UCSD-AML1 (cell line): ENCODE results near the gene NELL1.

Source experiments
- DNase-seq: peaks from one replicate; lab custom pipeline; 2025; ENCODE audit not compliant: unreplicated experiment; lab: John Stamatoyannopoulos, UW

NELL1 gene

GRCh38 chr11:20668844-20669819, at the start of gene NELL1:
NELL1 (plus strand) TSS chr11:20669586.
- DNase-seq: no peak

GRCh38 chr11:20620988-20621387, 48.4 kb upstream of the NELL1 start:
- DNase-seq: no peak

GRCh38 chr11:20621679-20622078, 47.7 kb upstream of the NELL1 start:
- no peak for DNase-seq

DNA sequence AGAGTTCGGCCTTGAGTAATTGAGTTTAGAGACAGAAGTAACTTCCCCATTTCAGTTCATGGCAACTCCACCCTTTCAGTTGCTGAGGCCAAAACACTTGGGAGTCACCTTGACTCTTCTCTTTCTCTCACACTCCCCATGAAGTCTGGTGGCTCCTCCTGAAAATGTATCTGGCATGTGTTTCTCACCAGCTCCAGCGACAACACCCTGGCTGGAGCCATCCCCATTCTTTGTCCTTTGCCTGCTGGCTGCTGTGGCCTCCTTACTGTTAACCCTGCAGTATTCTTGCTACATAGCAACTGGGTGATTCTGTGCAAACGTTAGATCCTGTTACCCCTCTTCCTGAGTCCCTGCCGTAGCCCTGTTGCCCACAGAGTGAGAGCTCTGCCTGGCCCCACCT, 46.1 kb upstream of the NELL1 start:
- DNase-seq: no peak

- DNase-seq: no peak
Observed at GRCh38 chr11:20626279-20626678, 43.1 kb upstream of the NELL1 start.

GRCh38 chr11:20627026-20627425, 42.4 kb upstream of the NELL1 start:
- no peak for DNase-seq

DNA sequence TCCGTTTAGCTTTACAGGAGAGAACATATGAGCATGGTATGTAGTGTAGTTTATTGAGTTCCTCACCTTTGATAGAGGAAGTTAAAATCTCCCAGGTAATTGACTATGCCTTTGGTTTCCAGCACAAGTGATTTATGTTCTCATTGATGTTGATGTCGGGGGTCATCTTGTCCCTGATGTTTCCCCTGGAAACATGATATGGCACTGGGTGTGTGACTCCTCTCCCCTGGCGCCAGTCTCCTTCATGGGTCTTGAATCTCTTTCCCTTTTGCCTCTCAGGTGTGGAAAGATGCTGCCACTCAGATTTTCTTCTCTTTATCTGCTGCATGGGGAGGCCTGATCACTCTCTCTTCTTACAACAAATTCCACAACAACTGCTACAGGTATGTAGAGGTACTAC, 41.7 kb upstream of the NELL1 start:
- no peak for DNase-seq

DNA sequence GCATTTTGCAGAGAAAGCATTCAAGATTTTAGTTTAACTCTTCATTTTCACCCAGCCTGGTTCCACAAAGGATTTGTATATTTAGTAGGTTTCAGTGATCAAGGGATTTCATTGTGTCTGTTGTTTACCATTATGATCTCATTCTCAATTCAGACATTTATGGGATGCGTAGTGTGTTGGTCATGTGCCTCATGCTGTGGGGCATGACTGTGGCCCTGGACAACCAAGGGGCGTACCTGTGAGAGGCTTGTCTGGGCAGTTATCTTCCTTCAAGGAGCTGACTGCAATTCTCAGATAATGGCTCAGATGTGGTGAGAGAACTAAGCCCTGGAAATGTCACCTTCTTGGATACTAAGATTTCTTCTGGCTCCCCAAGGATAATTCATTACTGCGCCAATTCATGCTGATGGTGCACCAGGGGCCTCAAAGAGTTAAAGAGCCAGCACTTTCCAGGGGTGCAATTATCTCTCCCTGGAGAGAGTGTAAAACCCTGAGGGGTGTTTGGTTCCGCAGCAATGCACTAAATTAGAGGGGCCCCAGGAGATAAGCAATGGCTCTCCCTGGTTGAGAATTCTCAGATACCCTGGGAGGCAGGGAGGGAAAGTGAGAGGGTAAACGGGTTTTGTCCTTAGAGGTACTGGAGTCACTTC, 37.7 kb upstream of the NELL1 start:
- DNase-seq: no peak

GRCh38 chr11:20632169-20632532, 37.2 kb upstream of the NELL1 start:
- no peak for DNase-seq

DNA sequence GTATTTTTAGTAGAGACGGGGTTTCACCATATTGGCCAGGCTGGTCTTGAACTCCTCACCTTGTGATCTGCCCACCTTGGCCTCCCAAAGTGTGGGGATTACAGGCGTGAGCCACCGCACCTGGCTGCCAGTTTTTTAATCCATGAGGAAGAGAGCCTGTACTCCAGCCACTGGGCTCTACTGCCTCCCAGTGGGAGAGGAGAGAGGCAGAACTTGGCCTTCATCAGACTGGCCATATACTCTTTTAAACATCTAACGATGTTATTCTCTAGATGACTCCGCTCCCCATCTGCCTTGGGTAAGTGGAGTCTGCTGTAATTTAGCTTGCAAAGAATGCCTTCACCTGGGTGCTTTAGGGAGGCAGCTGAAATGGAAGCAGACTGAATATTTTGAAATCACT, 35.3 kb upstream of the NELL1 start:
- no peak for DNase-seq

DNA sequence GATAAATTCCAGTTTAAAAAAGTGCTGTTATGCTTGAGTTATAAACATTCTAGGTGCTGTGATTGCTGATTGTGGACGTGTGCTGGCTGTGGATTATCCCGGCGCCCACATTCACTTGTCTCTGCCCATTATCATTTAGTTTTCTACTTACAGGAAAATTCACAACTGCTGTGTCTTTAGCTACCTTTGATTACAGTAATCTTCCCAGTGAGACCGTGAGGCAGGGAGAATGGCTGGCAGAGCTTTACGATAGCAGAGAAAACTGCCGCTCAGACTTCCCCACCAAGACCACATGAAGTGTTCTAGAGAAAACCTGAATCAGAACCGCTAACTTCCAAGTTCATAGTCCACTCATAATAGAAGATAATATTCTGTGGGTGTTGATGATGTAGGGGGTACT, 34.6 kb upstream of the NELL1 start:
- no peak for DNase-seq

- no peak for DNase-seq
Observed at GRCh38 chr11:20638074-20638473, 31.3 kb upstream of the NELL1 start.

GRCh38 chr11:20639688-20640087, 29.7 kb upstream of the NELL1 start:
- DNase-seq: no peak

- no peak for DNase-seq
Observed at GRCh38 chr11:20640401-20640800, 29.0 kb upstream of the NELL1 start.

DNA sequence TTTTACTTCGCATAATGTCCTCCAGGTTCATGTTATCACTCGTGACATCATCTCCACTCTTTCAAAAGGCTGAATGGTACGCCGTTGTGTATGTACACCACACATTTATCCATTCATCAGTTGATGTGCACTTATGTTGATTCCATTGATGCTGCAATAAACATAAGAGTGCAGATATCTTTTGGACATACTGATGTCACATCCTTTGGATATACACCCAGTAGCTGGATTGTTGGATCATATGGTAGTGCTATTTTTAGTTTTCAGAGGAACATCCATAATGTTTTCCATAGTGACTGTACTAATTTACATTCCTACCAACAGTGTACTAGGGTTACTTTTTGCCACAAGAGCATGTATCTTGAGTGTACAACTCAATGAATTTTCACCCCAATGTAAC, 25.0 kb upstream of the NELL1 start:
- DNase-seq: no peak

DNA sequence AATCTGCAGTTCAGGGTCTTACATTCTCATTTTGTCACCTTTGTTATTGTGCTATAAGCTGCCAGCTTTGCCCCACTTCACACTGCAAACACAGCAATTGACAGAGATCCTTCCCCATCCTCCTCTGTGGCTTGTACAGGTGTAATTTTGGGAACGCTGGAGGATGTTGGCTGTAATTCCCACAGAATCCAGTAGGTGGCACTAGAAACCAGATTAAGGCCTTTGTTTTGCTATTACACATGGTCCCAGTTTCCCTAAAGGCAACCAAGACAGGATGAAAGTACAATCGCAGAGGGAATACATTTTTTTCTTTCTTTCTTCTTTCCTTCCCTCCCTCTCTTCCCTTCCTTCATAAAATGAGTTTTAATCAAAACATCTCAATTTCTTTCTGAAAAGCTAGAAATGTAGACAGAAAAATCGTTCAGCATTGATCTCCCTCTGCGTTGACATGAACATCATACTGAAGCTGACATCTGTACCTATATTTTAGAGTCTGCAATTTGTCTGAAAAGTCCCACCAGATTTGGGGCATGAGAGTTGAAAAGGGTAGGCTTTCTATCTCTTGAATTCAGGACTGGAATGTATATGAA, 21.3 kb upstream of the NELL1 start:
- DNase-seq: no peak

- DNase-seq: no peak
Observed at GRCh38 chr11:20652150-20652806, 17.1 kb upstream of the NELL1 start.

- DNase-seq: no peak
Observed at GRCh38 chr11:20654038-20654437, 15.3 kb upstream of the NELL1 start.

- no peak for DNase-seq
Observed at GRCh38 chr11:20656901-20657300, 12.5 kb upstream of the NELL1 start.

DNA sequence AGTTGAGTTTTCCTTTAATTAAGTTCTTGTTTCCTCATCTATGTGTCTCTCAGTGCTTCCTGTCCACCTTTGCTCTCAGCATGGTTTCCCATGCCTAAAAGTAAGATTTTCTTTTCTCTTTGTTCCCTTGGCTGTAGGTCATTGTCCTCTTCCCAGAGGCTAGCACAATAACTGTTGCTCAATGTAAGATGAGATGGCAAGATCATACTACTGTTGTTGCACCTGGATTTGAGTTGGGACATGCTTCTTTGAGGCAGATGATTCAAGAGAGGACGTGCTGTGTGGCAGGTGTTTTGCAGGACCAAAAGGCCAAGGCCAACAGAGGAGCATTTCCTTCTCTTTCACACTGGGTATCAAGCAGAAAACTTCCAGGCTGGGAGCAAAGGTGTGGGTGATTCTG, 11.3 kb upstream of the NELL1 start:
- DNase-seq: no peak

DNA sequence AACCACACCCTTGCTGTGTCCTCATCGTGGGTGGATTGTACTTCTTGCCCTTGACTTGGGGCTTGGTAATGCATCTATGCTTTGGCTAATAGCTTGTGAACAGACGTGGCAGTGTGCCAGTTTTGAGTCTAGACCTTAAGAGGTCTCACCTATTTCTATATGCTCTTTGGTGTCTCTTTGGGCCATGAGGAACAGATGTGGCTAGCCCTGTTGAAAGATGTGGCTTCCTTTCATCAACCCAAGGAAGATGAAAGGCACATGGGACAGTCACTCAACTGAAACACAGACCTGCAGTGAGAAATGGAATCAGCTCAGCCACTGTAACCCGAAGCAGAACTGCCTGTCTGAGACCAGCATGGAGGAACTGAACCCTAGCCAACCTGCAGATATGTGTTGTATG, 7.9 kb upstream of the NELL1 start:
- DNase-seq: no peak

DNA sequence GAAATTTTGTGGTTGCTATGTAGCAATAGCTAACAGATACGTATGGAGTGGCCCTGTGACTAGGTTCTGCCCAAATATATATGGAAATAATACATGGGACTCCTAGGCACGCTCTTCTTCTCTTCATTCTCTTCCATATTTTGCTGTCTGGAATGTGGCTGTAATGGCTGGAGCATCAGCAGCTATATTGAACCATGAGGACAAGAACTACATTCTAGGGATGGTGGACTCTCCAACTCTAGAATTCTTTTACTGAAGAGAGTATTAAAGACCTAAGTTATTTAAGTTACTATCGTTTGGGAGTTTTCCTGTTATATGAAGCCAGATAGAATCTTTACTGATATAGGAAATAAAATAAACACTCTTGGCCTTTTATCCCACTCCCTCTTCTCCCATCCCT, 7.5 kb upstream of the NELL1 start:
- DNase-seq: no peak
